ENCODE measurements around the gene DCAF15.

Gene DCAF15

GRCh38 chr19:14006085-14006765, 53.9 kb downstream of the DCAF15 start, which contains the start of gene RFX1:
RFX1 (minus strand) TSS chr19:14006320; CDS start chr19:13993843, 12,477 bp downstream.
- TF ChIP-seq CTCF (IDR thresholded peaks at IDR 0.05) (no peak), ZFX (IDR thresholded peaks at IDR 0.05; ENCODE audit: borderline replicate concordance) (no peak)
- H3K27ac ChIP-seq = peak within 1 kb of the TSS; percentile 91

- peak overlapping the region; percentile 91 for H3K27ac ChIP-seq
- TF ChIP-seq CTCF (IDR thresholded peaks at IDR 0.05) (no peak), ZFX (IDR thresholded peaks at IDR 0.05; ENCODE audit: borderline replicate concordance) (no peak)
These were observed 54.7 kb downstream of the DCAF15 start for GRCh38 chr19:14006766-14007562.
